Mesenchymal stem cell (in vitro differentiated cells and primary cell): Measurements from ENCODE around the gene CDC42BPG.

Experiments used
- DNase-seq: peaks from one replicate; pipeline ENCODE4 v3.0.0-alpha.2; 2013
- H2AFZ ChIP-seq: one replicate; pipeline ENCODE4 v1.6.1; 2013; ENCODE audit warnings: low read depth, mild to moderate bottlenecking, control low read depth, inconsistent platforms, low read length, moderate library complexity
- H2AK5ac ChIP-seq: 2 replicates; pipeline ENCODE4 v1.6.1; 2013; ENCODE audit warnings: low read length, moderate library complexity, mild to moderate bottlenecking, inconsistent platforms; ENCODE audit not compliant: severe bottlenecking
- H2BK120ac ChIP-seq: one replicate; pipeline ENCODE4 v1.6.1; 2013; ENCODE audit warnings: low read depth, mild to moderate bottlenecking, inconsistent platforms, low read length, moderate library complexity
- H2BK12ac ChIP-seq, 2 experiments: one replicate each; pipeline ENCODE4 v1.6.1; 2013; ENCODE audit warnings: inconsistent platforms in 2 of 2, low read length in 2 of 2, mild to moderate bottlenecking in 2 of 2, moderate library complexity in 2 of 2, control low read depth in 1 of 2
- H2BK15ac ChIP-seq: one replicate; pipeline ENCODE4 v1.6.1; 2013; ENCODE audit warnings: mild to moderate bottlenecking, low read depth, inconsistent platforms; ENCODE audit not compliant: poor library complexity, severe bottlenecking
- H2BK5ac ChIP-seq: 2 replicates; pipeline ENCODE4 v1.6.1; 2013; ENCODE audit warnings: low read depth, mild to moderate bottlenecking, low read length, control low read depth, inconsistent platforms; ENCODE audit not compliant: poor library complexity, severe bottlenecking
- H3K14ac ChIP-seq, 2 experiments: one replicate each; pipeline ENCODE4 v1.6.1; 2013; ENCODE audit warnings: inconsistent platforms in 2 of 2, low read length in 2 of 2, control low read depth in 1 of 2, mild to moderate bottlenecking in 1 of 2, moderate library complexity in 1 of 2
- H3K18ac ChIP-seq, 2 experiments: one replicate each; pipeline ENCODE4 v1.6.1; 2013; ENCODE audit warnings: inconsistent platforms in 2 of 2, low read length in 2 of 2, control low read depth in 1 of 2, low read depth in 1 of 2, mild to moderate bottlenecking in 1 of 2
- H3K23ac ChIP-seq, 2 experiments: one replicate each; pipeline ENCODE4 v1.6.1; 2013; ENCODE audit warnings: inconsistent platforms in 2 of 2, low read length in 2 of 2, mild to moderate bottlenecking in 2 of 2, moderate library complexity in 2 of 2, control low read depth in 1 of 2
- H3K27ac ChIP-seq: 2 replicates; pipeline ENCODE4 v1.5.1; 2013; ENCODE audit warnings: mild to moderate bottlenecking, moderate library complexity, low read length, control low read depth, inconsistent platforms; ENCODE audit not compliant: poor library complexity, severe bottlenecking
- H3K27me3 ChIP-seq, 2 experiments: 2 replicates each; pipeline versions ENCODE4 v1.6.1 to v1.7.0; 2013; ENCODE audit warnings: low read length in 2 of 2, mild to moderate bottlenecking in 2 of 2, moderate library complexity in 2 of 2, control low read depth in 1 of 2, inconsistent platforms in 1 of 2; ENCODE audit not compliant: control insufficient read depth in 1 of 2, insufficient read depth in 1 of 2
- H3K36me3 ChIP-seq, 2 experiments: 2 replicates each; pipeline versions ENCODE4 v1.6.1 to v1.7.0; 2013; ENCODE audit warnings: low read length in 2 of 2, control low read depth in 1 of 2, inconsistent platforms in 1 of 2, low read depth in 1 of 2, mild to moderate bottlenecking in 1 of 2; ENCODE audit not compliant: insufficient read depth in 2 of 2, control insufficient read depth in 1 of 2
- H3K4ac ChIP-seq, 2 experiments: one replicate each; pipeline ENCODE4 v1.6.1; 2013; ENCODE audit warnings: inconsistent platforms in 2 of 2, low read length in 2 of 2, mild to moderate bottlenecking in 2 of 2, moderate library complexity in 2 of 2, control low read depth in 1 of 2, low read depth in 1 of 2
- H3K4me1 ChIP-seq: 2 replicates; pipeline ENCODE4 v1.6.1; 2013; ENCODE audit warnings: low read depth, low read length, control low read depth; ENCODE audit not compliant: control insufficient read depth, insufficient read depth
- H3K4me2 ChIP-seq: 2 replicates; pipeline ENCODE4 v1.6.1; 2013; ENCODE audit warnings: low read length, mild to moderate bottlenecking, inconsistent platforms; ENCODE audit not compliant: poor library complexity, severe bottlenecking
- H3K4me3 ChIP-seq, 2 experiments: 2 replicates each; pipeline versions ENCODE4 v1.5.1 to v1.7.0; 2013; ENCODE audit warnings: low read length in 2 of 2, mild to moderate bottlenecking in 2 of 2, control low read depth in 1 of 2, low read depth in 1 of 2; ENCODE audit not compliant: insufficient read depth in 1 of 2
- H3K79me1 ChIP-seq: replicated peaks from 2 replicates; pipeline ENCODE4 v1.6.1; 2013; ENCODE audit warnings: mild to moderate bottlenecking, control low read depth, low read length, inconsistent platforms; ENCODE audit not compliant: poor library complexity, severe bottlenecking
- H3K9ac ChIP-seq: 2 replicates; pipeline ENCODE4 v1.7.0; 2013; ENCODE audit warnings: mild to moderate bottlenecking, low read length, moderate library complexity
- H3K9me3 ChIP-seq: 2 replicates; pipeline ENCODE4 v1.7.0; 2013; ENCODE audit warnings: mild to moderate bottlenecking, low read length; ENCODE audit not compliant: control insufficient read depth
- H4K8ac ChIP-seq: one replicate; pipeline ENCODE4 v1.6.1; 2013; ENCODE audit warnings: inconsistent platforms, mild to moderate bottlenecking, low read length, moderate library complexity
- H4K91ac ChIP-seq: one replicate; pipeline ENCODE4 v1.6.1; 2013; ENCODE audit warnings: mild to moderate bottlenecking, low read length, inconsistent platforms
- WGBS: methylation state at CpG from one replicate; pipeline ENCODE4 v1.1.7; 2013; ENCODE audit warnings: mixed read lengths; 5-methylcytosine and 5-hydroxymethylcytosine counted together

CDC42BPG gene

GRCh38 chr11:64871492-64871891 is 27.0 kb upstream of the CDC42BPG start:
- Histone ChIP-seq H4K8ac (peak overlapping the region; percentile 10), H3K79me1 (no peaks in the 10 kb centered on the region), H2BK12ac (peak overlapping the region in 1 of 2 experiments; percentile 20), H3K36me3 (peaks cover 41 to 57% of the 10 kb centered on the region in 2 experiments), H3K9ac (no peak overlapping the region), H3K27me3 (no peaks in the 10 kb centered on the region), H2AK5ac (no peak overlapping the region), H3K4ac (peak overlapping the region in 1 of 2 experiments; percentile 10), H3K4me2 (no peak overlapping the region), H2AFZ (no peak overlapping the region), H3K9me3 (no peaks in the 10 kb centered on the region), H4K91ac (peak overlapping the region; percentile 30), H2BK5ac (no peak overlapping the region), H3K4me1 (peaks cover 71% of the 10 kb centered on the region), H3K18ac (peak overlapping the region in 1 of 2 experiments; percentile 6), H3K27ac (no peak overlapping the region), H3K23ac (no peak overlapping the region), H2BK120ac (no peak overlapping the region), H2BK15ac (peak overlapping the region; percentile 60), H3K14ac (no peak overlapping the region), H3K4me3 (no peak overlapping the region)
- WGBS: 63% methylated on average over 3 of the region's 3 CpGs
- DNase-seq: no peak

DNA sequence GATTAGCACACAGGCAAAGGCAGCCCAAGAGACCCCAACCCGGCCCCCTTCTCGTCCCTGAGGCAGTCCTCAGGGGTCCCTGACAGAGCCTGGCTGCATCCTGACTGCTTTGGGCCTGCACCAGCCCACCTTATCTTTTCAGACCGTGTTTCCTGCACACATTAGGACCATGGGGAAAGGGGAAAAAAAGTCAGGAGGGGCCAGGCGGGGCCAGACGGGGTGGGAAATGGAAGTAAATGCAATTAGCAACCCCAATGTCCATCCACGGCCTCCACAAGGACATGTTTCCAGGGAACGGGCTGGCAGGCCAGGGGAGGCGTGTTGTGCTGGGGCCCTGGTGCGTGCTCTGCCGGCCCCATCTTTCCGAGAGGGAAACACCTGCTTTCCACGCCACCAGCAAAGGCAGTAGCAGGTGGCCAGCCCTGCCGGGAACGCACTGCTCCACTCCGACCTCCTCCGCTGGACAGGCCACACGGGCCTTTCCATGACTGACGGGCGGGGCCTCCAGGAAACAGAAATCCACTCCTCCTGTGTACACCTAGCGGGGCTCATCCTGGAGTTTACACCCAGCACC is 26.5 kb upstream of the CDC42BPG start:
- Histone ChIP-seq H2BK5ac (no peak overlapping the region), H3K23ac (peak overlapping the region in 1 of 2 experiments; percentile 90), H2AFZ (no peak overlapping the region), H2BK15ac (peak overlapping the region; percentile 19), H3K27me3 (no peaks in the 10 kb centered on the region), H3K4me2 (peak overlapping the region; percentile 23), H3K9ac (peak overlapping the region; percentile 76), H3K4me1 (peaks cover 69% of the 10 kb centered on the region), H3K36me3 (peaks cover 41 to 57% of the 10 kb centered on the region in 2 experiments), H3K79me1 (no peaks in the 10 kb centered on the region), H3K9me3 (no peaks in the 10 kb centered on the region), H3K27ac (peak overlapping the region; percentile 92), H3K4me3 (peak overlapping the region in 1 of 2 experiments; percentile 24), H2AK5ac (peak overlapping the region; percentile 88), H2BK12ac (peak overlapping the region; percentile 31 to 95), H2BK120ac (no peak overlapping the region), H3K14ac (peak overlapping the region in 1 of 2 experiments; percentile 87), H3K4ac (peak overlapping the region; percentile 48 to 50), H3K18ac (peak overlapping the region; percentile 6 to 73), H4K91ac (peak overlapping the region; percentile 44), H4K8ac (peak overlapping the region; percentile 24)
- WGBS: 69% methylated on average over 20 of the region's 20 CpGs
- DNase-seq: no peak

- H3K18ac ChIP-seq: peak overlapping the region; percentile 6 to 73
- peak overlapping the region; percentile 80 to 95 for H2BK12ac ChIP-seq
- no peaks in the 10 kb centered on the region for H3K79me1 ChIP-seq
- peak; percentile 93 for DNase-seq
- H3K4me3 ChIP-seq: peak overlapping the region in 1 of 2 experiments; percentile 51
- peaks cover 65% of the 10 kb centered on the region for H3K4me1 ChIP-seq
- peak overlapping the region; percentile 34 for H2BK120ac ChIP-seq
- H3K27me3 ChIP-seq: no peaks in the 10 kb centered on the region
- H3K14ac ChIP-seq: peak overlapping the region in 1 of 2 experiments; percentile 80
- peak overlapping the region; percentile 78 for H4K8ac ChIP-seq
- H3K4ac ChIP-seq: peak overlapping the region; percentile 45 to 48
- H2AFZ ChIP-seq: no peak overlapping the region
- H3K4me2 ChIP-seq: peak overlapping the region; percentile 15
- H4K91ac ChIP-seq: peak overlapping the region; percentile 44
- H3K27ac ChIP-seq: peak overlapping the region; percentile 92
- H3K9ac ChIP-seq: peak overlapping the region; percentile 76
- no peaks in the 10 kb centered on the region for H3K9me3 ChIP-seq
- H2AK5ac ChIP-seq: peak overlapping the region; percentile 97
- peak overlapping the region; percentile 19 for H2BK15ac ChIP-seq
- H2BK5ac ChIP-seq: peak overlapping the region; percentile 73
- H3K23ac ChIP-seq: peak overlapping the region in 1 of 2 experiments; percentile 91
- peaks cover 41 to 53% of the 10 kb centered on the region in 2 experiments for H3K36me3 ChIP-seq
- 27% methylated on average over 19 of the region's 19 CpGs for WGBS
Measured at GRCh38 chr11:64870176-64870892, 25.9 kb upstream of the CDC42BPG start.

DNA sequence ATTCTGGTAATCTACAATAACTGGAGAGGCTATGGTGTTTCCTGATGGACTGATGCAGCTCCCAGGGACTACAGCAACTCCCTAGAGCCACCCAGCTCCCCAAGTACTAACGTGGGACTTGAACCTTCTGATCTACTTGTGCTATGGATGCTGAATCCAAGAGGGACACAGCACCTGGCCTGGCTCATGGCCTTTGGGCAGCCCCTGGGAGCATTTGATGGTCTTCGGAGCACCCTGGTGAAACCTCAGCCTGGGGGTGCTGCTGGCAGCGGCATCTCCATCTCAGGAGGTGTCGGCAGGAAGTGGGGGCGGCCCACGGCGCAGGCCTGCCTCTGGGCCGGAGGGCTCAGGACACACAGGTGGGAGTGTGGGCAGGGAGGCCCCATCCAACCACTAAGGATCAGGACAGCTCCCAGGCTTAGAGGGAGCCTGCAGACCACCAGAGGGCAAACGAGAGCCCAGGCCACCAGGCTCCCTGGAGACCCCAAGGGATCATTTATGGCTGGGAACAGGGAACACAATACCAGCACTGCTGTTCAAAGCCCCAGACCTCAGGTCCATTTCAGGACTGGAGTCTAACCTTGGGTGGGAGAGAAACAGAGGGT is 25.2 kb upstream of the CDC42BPG start:
- Histone ChIP-seq H2BK120ac (peak overlapping the region; percentile 34), H4K8ac (peak overlapping the region; percentile 78), H3K79me1 (no peaks in the 10 kb centered on the region), H3K9ac (peak overlapping the region; percentile 76), H3K4me3 (peak overlapping the region in 1 of 2 experiments; percentile 51), H2BK15ac (peak overlapping the region; percentile 82), H3K27me3 (no peaks in the 10 kb centered on the region), H2BK5ac (peak overlapping the region; percentile 73), H3K4ac (peak overlapping the region; percentile 29 to 45), H3K9me3 (no peaks in the 10 kb centered on the region), H3K4me1 (peaks cover 65% of the 10 kb centered on the region), H3K27ac (peak overlapping the region; percentile 92), H3K18ac (peak overlapping the region; percentile 6 to 73), H2AK5ac (peak overlapping the region; percentile 97), H3K23ac (peak overlapping the region in 1 of 2 experiments; percentile 91), H2AFZ (no peak overlapping the region), H3K36me3 (peaks cover 37 to 50% of the 10 kb centered on the region in 2 experiments), H4K91ac (peak overlapping the region; percentile 90), H2BK12ac (peak overlapping the region; percentile 80 to 95), H3K4me2 (peak overlapping the region; percentile 15), H3K14ac (peak overlapping the region in 1 of 2 experiments; percentile 87)
- DNase-seq: peak; percentile 55
- WGBS: 53% methylated on average over 9 of the region's 9 CpGs
